HFFc6 (cell line): ENCODE results near the gene PRKCE. TPM values are rescaled to one million over a fixed set of nuclear protein-coding genes. Genes with fewer than 3 reads are reported as not detected.
"Not testable (repeated sequence)": the region's sequence is repeated elsewhere in the genome, so short reads cannot be mapped to it uniquely, and the experiment has no call there.

Source experiments
- DNase-seq: peaks from one replicate; pipeline ENCODE4 v3.0.0-alpha.2; 2018
- H3K27ac Mint-ChIP-seq: 2 replicates; pipeline ENCODE4 v1.8.0; 2020; ENCODE audit warnings: mild to moderate bottlenecking, mixed read lengths
- H3K27me3 Mint-ChIP-seq: 2 replicates; pipeline ENCODE4 v1.8.0; 2021; ENCODE audit warnings: mild to moderate bottlenecking, moderate library complexity, mixed read lengths; ENCODE audit not compliant: insufficient read depth
- H3K36me3 Mint-ChIP-seq: 2 replicates; pipeline ENCODE4 v1.8.0; 2021; ENCODE audit warnings: low read depth, mixed read lengths
- H3K4me1 Mint-ChIP-seq: 2 replicates; pipeline ENCODE4 v1.8.0; 2020; ENCODE audit warnings: low read depth, mixed read lengths
- H3K4me3 Mint-ChIP-seq: 2 replicates; pipeline ENCODE4 v1.8.0; 2020; ENCODE audit warnings: mild to moderate bottlenecking, moderate library complexity, mixed read lengths
- H3K9me3 Mint-ChIP-seq: 2 replicates; pipeline ENCODE4 v1.8.0; 2020; ENCODE audit warnings: mild to moderate bottlenecking, mixed read lengths
- total RNA-seq, 6 experiments: library from RNA; stranded (reverse); fragmentation: NEBNext Ultra II Directional; extraction: Animal tissue kit (Norgen Biotek cat#: 25700); gene quantifications; 2 replicates in 1 of 6; 3 replicates in 5 of 6; pipeline ENCODE4 v1.2.3, GENCODE V29; 2021
- TF ChIP-seq, protein P1 (sequence below): fragments of 200-600 bp; sonication (generic); IDR thresholded peaks from 2 replicates; pipeline ENCODE4 v1.5.0; 2021; ENCODE audit warnings: antibody characterized with exemption, mild to moderate bottlenecking

The PRKCE gene
- total RNA-seq, 6 experiments from 2014 or later = 10.8 to 13.7 (median 12.0) TPM

DNA sequence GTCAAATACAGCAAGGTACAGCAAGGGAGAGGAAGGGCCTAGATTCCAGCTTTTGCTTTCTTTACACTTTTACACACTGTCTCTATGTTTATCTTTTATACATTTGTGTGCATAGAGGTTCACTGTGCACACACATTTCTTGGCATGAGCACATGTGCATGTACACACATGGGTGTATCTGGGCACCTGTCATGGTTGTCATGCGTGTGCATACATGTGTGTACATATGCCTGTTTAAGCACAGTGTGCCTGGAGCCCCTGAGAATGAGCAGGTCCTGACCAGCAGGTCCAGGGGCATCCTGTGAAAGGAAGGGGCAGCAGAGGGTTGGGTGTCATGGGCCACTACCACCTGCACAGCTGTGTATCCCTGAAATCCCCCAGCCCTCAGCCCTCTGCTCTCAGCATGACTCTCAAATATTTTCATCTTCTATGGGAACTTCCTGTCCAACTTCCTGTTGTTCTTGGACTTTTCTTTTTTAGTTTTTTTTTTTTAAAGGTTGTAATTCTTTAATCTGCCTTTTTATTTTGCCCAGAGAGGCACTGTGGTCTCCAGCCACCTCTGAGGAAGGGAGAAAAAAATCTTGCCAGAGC is 548.7 kb downstream of the PRKCE start:
- Mint-ChIP-seq H3K9me3 (peaks cover 5% of the 10 kb centered on the region; the same call in 1 of the 2 replicates), H3K27me3 (no peaks in the 10 kb centered on the region; the same call in none of the 2 replicates), H3K36me3 (peaks cover 9% of the 10 kb centered on the region), H3K4me3 (no peak overlapping the region), H3K4me1 (peaks cover 21% of the 10 kb centered on the region), H3K27ac (no peak overlapping the region)
- TF ChIP-seq, protein P1, sequence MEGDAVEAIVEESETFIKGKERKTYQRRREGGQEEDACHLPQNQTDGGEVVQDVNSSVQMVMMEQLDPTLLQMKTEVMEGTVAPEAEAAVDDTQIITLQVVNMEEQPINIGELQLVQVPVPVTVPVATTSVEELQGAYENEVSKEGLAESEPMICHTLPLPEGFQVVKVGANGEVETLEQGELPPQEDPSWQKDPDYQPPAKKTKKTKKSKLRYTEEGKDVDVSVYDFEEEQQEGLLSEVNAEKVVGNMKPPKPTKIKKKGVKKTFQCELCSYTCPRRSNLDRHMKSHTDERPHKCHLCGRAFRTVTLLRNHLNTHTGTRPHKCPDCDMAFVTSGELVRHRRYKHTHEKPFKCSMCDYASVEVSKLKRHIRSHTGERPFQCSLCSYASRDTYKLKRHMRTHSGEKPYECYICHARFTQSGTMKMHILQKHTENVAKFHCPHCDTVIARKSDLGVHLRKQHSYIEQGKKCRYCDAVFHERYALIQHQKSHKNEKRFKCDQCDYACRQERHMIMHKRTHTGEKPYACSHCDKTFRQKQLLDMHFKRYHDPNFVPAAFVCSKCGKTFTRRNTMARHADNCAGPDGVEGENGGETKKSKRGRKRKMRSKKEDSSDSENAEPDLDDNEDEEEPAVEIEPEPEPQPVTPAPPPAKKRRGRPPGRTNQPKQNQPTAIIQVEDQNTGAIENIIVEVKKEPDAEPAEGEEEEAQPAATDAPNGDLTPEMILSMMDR = no peak
- DNase-seq = no peak

- Mint-ChIP-seq H3K27me3 (no peaks in the 10 kb centered on the region; the same call in none of the 2 replicates), H3K4me1 (peaks cover 21% of the 10 kb centered on the region), H3K4me3 (no peak overlapping the region), H3K27ac (no peak overlapping the region), H3K36me3 (peaks cover 9% of the 10 kb centered on the region), H3K9me3 (peaks cover 5% of the 10 kb centered on the region; the same call in 1 of the 2 replicates)
- no peak for DNase-seq
- TF ChIP-seq, protein P1 = no peak
Measured at GRCh38 chr2:46200861-46201605, 549.6 kb downstream of the PRKCE start.

DNA sequence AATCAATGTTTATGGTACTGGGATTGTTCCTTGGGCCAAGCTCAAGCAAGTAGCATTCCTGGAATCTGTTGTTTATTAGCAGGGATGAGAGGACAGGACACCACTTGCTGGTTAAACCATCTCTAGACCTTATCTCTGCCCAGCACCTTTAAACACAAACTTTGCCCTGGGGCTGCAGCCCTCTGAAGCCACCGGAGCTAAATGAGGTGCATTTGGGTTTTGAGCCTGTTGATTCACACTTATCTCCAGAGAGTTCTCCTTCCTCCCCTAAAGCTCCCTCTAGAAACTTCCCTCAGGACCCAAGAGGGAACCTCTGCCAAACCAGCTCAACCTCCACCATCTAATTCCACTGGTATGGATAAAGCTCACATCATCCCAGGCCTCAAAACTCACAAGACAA is 551.0 kb downstream of the PRKCE start:
- Mint-ChIP-seq H3K27ac (no peak overlapping the region), H3K9me3 (peaks cover 5% of the 10 kb centered on the region; the same call in 1 of the 2 replicates), H3K4me1 (peaks cover 16% of the 10 kb centered on the region), H3K27me3 (no peaks in the 10 kb centered on the region; the same call in none of the 2 replicates), H3K36me3 (peaks cover 9% of the 10 kb centered on the region), H3K4me3 (no peak overlapping the region)
- DNase-seq = no peak
- TF ChIP-seq, protein P1 = no peak

DNA sequence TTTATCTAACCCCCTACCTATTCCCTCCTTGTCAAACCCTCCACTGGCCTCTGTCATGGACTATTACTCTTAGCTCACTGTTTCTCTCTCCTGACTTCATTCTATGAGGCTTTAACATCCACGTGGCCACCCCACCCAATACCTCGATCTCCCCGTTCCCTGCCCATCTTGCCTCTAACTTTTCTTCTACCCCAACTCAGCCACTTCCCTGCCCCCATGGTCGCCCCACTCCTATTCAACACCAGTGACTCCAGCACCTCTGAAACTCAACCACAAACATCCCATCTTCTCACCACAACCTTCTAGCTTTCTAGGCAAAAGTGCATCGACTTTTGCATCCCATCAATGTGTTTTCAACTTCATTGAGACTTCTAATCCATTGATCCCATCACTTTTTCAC is 551.5 kb downstream of the PRKCE start:
- H3K27me3 Mint-ChIP-seq = no peaks in the 10 kb centered on the region; the same call in none of the 2 replicates
- no peak for DNase-seq
- no peak overlapping the region for H3K4me3 Mint-ChIP-seq
- TF ChIP-seq, protein P1 = no peak
- H3K9me3 Mint-ChIP-seq = peaks cover 5% of the 10 kb centered on the region; the same call in 1 of the 2 replicates
- H3K36me3 Mint-ChIP-seq = peaks cover 9% of the 10 kb centered on the region
- peaks cover 11% of the 10 kb centered on the region for H3K4me1 Mint-ChIP-seq
- no peak overlapping the region for H3K27ac Mint-ChIP-seq

- not testable (repeated sequence) for H3K4me3 Mint-ChIP-seq, H3K27me3 Mint-ChIP-seq, H3K4me1 Mint-ChIP-seq, DNase-seq, H3K9me3 Mint-ChIP-seq, H3K27ac Mint-ChIP-seq
- peaks cover 12% of the 10 kb centered on the region for H3K36me3 Mint-ChIP-seq
Measured at GRCh38 chr2:46203636-46204035, 552.2 kb downstream of the PRKCE start.

DNA sequence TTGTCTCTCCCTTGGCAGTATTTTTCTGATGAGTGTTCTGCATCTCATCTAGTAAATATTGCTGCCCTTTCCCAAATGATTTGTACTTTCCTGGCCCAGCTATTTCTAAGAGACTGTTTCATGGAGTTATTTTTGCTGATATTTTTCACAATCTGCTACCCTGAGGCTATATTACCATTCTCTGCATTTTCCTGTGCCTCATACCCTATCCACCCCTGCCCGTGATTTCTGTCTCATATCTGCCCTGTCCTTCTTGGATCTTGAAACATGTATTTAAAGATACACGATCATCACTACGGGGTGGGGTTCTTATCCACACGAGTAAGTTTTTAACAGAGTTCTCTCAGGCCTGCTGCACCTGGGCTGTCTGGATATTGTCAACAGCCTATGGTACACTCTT is 556.1 kb downstream of the PRKCE start:
- Mint-ChIP-seq H3K4me1 (no peaks in the 10 kb centered on the region), H3K4me3 (no peak overlapping the region), H3K27ac (no peak overlapping the region), H3K9me3 (peaks cover 15% of the 10 kb centered on the region), H3K27me3 (no peaks in the 10 kb centered on the region; the same call in none of the 2 replicates), H3K36me3 (peaks cover 18% of the 10 kb centered on the region)
- DNase-seq = no peak
- TF ChIP-seq, protein P1 = no peak
